UCSD-AML1 (cell line): ENCODE data around the gene PPP6C.
"Not testable (repeated sequence)": the region's sequence is repeated elsewhere in the genome, so short reads cannot be mapped to it uniquely, and the experiment has no call there.

Experiments used
- DNase-seq: peaks from one replicate; lab custom pipeline; 2025; ENCODE audit not compliant: unreplicated experiment; lab: John Stamatoyannopoulos, UW

Gene PPP6C

DNA sequence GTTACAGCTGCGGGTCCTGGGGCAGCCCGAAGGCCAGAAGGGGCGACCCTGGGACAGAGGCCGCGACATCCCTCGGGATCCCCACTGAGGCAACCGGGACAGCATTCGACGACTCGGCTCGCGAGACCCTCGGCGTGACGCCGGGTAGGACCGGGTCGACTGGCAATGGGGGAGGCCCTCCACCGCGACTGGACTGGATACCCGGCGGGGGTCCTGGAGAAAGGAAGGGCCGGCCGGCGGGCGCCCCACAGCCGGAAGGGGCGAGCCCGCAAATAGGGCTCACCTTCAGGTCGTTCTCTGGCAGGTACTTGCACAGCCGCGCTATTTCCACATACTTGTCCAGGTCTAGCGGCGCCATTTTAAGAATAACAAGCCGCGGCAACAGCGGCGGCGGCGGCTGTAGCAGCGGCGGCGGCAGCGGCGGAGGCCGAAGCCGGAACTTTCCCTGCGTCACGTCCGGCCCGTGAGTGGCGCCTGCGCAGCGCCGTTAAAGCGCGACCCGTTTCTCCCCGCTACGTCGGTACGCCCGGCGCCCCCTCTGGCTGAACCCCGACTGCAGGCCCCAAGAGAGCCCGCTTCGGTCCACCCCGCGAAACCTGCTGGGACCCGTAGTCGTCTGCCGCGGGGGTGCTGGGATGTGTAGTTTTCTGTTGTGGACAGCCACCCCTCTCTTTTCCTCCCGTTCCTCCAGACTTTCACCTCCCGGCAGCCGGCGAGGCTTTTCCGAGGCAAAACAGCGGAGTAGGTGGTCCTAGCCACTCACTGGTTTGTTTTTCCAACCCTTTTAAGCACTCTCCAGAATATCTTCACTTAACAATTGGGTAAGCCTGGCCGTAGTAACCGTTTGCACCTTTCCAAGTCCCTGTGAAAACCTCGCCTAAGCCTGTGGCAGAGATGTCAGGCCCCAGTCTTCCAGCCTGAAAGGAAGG is at the start of gene PPP6C:
Gene PPP6C (minus strand): TSS at position 443 of the 929 bp plus-strand sequence. CDS start 85 bp downstream, at position 358.
- peak; percentile 98 for DNase-seq

DNA sequence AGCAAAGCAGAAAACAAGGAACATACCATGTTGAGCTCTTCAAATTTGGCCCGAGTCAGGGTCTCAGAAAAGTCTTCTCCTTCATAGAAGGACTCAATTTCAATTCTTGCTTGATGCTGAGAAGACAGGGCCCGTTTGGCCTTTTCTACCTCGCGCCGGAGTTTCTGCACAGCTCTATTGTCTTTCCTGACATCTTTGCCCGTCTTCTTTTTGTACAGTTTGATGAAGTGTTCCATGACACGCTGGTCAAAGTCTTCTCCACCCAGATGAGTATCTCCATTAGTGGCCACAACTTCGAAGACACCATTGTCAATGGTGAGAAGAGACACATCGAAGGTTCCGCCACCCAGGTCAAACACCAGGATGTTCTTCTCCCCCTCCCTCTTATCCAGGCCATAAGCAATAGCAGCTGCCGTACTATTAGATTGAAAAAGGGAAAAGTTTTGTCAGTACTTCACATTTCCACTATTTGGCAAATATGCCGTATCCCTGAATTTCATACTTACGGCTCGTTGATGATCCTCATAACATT is 49.4 kb upstream of the PPP6C start:
- DNase-seq = no peak

DNA sequence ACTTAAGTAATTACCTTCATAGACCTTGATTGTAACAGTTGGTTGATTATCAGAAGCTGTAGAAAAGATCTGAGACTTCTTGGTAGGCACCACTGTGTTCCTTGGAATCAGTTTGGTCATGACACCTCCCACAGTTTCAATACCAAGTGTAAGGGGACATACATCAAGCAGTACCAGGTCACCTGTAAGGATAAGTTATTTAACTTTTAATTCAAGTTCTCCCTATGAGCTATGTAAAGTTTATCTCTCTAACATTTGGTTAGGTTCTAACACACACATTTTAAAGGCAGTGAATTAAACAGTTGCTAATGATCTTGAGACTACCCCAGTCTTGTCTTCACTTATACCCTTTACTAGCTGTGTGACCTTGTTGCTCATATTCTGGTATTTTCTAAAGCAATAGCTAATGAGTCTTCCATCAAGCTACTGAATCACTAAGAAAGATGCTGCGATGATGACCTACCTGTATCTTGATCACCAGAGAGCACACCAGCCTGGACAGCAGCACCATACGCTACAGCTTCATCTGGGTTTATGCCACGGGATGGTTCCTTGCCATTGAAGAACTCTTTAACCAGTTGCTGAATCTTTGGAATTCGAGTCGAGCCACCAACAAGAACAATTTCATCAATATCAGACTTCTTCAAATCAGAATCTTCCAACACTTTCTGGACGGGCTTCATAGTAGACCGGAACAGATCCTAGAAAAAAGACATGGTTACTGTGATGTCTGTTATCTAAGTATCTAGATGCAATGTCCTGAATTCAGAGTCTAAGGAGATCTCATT is 48.7 kb upstream of the PPP6C start:
- no peak for DNase-seq

DNA sequence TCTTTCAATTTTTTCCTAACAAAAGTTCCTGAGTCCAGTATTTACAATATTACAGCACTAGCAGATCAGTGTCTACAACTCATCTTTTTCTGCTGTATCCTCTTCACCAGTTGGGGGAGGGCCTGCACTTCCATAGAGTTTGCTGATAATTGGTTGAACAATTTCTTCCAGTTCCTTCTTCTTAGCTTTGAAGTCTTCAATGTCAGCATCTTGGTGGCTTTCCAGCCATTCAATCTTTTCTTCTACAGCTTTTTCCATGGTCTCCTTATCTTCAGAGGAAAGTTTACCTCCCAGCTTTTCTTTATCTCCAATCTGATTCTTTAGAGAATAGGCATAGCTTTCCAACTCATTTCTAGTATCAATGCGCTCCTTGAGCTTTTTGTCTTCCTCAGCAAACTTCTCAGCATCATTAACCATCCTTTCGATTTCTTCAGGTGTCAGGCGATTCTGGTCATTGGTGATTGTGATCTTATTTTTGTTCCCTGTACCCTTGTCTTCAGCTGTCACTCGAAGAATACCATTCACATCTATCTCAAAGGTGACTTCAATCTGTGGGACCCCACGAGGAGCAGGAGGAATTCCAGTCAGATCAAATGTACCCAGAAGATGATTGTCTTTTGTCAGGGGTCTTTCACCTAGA is 47.0 kb upstream of the PPP6C start:
- DNase-seq = not testable (repeated sequence)

DNA sequence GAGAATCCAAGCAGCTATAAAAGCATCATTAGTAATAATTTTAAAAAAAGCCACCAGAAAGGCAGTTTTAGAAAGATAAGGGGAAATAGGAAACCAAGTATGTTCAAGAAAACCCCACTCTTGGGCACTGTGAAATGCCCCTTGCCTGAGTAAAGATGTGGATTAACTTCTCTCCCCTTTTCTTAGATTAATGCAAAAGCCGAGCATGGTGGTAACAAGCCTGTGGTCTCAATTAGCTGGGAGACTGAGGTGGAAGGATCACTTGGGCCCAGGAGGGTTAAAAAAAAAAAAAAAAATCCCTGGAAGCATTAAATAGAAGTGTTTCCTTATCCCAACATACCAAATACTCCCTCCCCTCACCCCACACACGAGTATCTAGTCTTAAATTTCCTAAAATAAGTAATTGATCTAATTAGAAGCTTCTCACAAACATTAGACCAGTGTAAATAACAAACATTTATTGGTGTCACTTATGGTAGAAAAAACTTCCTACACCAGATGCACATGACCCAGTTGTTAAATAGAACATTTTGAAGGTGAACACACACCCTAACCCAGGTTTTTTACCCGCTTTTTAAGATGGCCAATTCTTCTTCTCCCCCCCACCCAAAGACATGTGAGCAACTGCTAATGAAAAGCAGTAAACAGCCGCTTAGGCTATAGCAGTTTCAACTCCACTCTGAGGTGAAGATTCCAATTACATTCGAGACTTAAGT is 46.4 kb upstream of the PPP6C start:
- no peak for DNase-seq

DNA sequence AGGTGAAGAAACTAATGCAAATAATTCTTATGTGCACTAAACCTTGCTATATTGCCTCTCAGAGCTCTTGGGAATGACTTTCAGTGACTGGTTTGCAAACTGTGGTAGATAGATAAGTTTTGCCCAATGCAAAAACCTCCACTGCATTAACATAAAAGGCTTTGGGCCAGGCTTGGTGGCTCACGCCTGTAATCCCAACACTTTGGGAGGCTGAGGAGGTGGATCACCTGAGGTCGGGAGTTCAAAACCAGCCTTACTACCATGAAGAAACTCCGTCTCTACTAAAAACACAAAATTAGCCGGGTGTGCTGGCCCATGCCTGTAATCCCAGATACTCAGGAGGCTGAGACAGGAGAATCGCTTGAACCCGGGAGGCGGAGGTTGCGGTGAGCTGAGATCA is 44.5 kb upstream of the PPP6C start:
- not testable (repeated sequence) for DNase-seq

DNA sequence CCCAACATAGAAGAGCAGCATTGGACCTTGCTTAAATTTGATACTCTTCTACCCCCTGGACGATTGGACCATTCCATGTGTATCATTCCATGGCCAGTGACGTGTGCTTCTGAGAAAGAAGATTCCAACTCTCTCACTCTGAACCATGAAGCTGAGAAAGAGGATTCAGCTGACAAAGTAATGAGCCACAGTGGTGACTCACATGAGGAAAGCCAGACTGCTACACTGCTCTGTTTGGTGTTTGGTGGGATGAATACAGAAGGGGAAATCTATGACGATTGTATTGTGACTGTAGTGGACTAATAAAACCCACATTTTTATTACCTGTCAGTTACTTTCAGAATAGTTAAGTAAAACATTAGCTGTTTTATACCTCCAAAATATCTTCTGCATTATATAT is 44.1 kb upstream of the PPP6C start:
- DNase-seq = no peak

DNA sequence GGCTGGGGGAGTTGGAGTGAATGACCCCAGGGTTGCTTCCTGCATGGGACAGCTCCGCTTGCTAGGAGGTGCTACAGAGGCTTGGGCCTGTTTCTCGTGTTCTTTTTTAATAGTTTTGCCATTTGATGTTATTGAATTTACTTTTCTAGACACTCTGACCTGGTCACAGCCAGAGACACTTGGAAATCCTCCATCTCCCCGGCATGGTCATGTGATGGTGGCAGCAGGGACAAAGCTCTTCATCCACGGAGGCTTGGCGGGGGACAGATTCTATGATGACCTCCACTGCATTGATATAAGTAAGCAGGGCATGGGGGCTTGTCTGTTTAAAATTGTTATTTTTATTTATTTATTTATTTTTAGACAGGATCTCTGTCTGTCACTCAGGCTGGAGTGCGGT is 38.2 kb upstream of the PPP6C start:
- DNase-seq = no peak

DNA sequence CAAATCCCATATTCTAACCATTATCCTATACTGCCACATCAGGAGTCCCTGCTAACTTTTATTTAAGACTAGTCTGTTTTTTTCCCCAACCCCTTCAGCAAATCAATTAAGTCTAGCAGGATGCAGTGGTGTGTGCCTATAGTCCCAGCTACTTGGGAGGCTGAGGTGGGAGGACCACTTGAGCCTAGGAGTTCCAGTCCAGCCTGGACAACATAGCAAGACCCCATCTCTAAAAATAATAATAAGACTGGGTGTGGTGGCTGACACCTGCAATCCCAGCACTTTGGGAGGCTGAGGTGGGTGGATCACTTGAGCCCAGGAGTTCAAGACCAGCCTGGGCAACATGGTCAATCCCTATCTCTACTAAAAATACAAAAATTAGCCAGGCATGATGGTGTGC is 35.3 kb upstream of the PPP6C start:
- DNase-seq = not testable (repeated sequence)

DNA sequence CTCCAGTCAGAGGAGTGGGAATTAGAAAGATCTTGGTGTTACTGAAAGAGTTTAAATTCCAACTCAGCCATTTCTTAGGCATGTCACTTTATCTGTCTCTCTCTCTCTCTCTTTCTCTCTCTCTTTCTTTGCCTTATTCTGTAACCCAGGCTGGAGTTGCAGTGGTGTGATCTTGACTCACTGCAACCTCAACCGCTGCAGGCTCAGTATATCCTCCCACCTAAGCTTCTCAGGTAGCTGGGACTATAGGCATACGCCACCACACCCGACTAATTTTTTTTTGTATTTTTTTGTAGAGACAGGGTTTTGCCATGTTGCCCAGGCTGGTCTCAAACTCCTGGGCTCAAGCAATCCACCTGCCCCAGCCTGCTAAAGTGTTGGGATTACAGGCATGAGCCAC is 29.0 kb upstream of the PPP6C start:
- DNase-seq = no peak

DNA sequence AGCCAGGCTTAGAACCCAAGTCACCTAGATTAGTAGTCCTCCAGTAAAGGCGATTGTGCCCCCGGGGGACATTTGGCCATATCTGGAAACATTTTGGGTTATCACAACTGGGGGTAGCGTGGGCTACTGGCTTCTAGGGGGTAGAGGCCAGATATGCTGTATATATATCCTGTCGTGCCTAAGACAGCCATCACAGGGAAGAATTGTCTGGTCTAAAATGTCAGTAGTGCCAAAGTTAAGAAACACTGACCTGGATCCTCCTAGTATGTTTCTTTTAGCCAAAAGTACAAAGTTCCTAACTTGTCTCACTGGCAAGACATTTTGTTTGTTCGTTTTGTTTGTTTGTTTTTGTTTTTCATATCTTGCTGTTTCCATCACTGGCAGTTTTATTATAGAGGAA is 24.6 kb upstream of the PPP6C start:
- DNase-seq = no peak

DNA sequence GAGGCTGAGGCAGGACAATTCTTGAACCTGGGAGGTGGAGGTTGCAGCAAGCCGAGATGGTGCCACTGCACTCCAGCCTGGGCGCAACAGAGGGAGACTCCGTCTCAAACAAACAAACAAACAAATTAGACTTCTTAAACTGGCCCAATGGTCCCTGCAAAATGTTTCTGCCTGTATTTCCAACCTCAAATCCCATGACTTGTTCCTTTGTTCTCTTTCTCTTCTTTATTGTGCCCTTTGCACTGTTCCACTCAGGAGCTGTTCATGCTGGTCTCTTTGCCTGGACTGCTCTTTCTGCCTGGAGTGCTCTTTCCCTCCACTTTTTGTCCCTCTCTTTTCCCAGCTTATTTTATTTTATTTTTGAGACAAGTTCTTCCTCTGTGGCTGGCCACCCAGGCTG is 14.9 kb upstream of the PPP6C start:
- no peak for DNase-seq

DNA sequence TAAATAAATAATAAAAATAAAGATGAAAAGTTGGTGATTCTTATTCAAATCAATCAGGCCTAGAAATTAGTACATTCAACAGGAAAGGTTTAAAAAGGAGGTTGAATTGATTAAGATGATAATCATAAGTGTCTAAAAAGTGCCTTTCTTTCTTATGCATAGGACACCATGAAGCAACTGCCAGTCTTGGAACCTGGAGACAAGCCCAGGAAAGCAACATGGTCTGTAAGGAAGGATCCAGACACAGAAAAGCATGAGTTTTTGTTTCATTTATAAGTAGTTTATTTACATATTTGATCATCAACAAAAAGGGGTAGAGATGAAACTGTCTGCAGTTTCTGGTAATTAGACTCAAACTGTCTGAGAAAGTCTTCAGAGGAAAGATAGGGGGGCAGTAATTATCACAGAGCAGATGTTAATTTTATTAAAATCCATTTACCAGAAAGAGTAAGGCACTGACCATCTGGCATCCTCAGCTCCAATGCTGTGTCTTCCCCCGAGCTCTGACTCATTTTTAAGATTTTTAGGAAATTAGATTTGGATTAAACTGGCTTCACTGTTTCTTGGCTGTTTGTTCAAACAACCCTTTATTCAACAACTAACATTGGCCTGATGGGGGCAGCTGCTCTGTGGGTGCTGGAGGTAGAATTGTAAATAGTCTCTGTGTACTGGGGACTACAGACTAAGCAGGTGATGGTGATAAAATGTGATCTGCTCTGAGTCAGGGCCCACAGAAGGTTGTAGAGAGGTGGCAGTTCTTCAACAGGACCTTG is 13.4 kb upstream of the PPP6C start:
- DNase-seq = no peak

DNA sequence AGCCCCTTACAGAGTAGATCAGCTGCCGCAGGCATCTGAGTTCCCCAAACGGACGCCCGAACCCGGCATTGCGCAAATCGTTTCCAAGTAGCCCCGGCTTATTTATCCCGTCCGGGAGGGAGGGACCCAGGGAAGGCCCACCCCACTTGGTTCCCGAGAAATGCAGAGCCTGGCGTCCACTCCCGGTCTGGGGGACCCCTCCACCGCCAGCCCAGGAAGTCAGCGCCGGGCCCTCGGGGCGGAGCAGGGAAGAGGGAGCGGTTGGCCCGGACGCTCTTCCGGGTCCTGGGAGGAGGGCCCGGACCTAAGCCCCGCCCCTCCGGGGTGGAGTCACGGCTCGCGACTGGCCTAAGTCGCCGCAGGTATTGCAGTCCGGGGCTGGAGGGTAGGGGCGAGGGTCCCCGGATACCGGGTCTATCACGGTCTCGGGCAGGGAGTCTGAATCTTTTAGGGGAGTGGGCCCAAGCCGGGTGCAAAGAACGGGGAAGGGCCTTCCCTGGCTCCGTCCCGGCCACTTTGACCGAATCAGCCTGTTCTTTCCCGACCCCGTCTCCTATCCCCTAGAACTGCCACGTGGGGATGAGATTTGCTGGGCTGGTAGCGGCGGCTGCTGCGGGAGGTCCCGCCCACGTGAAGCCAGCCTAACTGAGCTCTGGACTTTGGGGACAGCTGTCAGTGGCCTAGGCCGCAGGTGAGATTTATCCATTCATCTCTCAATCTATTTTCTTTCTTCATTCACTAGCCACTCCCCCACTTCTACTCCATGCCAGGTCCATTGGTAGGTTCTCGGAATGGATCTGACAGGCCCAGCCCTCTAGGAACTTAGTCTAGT is 10.8 kb upstream of the PPP6C start, which contains the start of gene RABEPK:
Gene RABEPK (plus strand): TSS at position 327 of the 832 bp plus-strand sequence. CDS start 2,472 bp downstream, outside the sequence.
- peak; percentile 95 for DNase-seq

DNA sequence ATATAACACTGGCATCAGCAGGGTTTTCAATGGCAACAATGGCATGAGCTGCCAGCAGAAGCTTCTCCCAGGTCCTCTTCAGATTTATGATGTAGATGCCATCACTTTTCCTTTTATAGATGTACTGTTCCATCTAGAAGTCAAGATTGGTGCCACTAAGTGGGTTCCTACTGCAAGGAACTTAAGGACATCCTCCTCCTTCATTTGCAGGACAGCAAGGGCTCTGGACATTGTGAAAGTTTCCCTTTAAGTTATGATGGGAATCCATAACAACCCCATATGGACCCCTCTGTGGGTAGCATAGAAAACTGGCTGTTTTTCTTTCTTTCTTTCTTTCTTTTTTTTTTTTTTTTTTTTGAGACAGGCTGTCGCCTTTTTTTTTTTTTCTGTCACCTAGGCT is 6.0 kb upstream of the PPP6C start:
- DNase-seq = not testable (repeated sequence)

DNA sequence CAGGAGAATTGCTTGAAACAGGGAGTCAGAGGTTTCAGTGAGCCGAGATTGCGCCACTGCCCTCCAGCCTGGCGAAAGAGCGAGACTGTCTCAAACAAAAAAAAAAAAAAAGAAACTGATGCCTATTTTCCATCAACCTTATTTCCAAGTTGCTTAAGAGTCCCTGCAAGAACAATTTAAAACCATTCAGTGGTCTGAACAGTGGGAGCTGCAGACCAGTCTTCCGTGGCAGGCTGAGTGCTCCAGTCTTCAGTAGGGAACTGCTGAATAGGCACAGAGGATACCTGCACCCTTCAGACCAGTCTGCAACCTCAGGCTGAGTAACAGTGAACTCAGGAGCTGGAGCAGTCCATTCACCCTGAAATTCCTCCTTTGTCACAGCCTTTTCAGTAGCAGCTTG is 4.9 kb upstream of the PPP6C start:
- not testable (repeated sequence) for DNase-seq

DNA sequence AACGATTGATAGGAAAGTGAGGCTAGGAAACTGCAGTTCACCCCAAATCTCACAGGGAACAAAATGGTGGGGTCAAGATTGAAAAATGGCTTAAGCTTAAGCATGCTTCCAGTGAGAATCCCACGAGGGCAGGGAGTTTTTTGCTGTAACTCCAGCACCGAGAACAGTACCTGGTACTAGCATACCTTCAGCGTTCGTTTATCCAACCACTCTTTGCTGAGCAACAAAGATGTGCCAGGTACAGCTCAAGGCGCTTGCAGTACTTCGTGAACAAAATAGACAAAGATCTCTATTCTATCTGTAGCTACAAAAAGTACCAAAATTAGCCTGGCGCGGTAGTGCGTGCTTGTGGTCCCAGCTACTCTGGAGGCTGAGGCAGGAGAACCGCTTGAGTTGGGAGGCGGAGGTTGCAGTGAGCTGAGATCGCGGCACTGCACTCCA is 778 bp upstream of the PPP6C start:
- no peak for DNase-seq

DNA sequence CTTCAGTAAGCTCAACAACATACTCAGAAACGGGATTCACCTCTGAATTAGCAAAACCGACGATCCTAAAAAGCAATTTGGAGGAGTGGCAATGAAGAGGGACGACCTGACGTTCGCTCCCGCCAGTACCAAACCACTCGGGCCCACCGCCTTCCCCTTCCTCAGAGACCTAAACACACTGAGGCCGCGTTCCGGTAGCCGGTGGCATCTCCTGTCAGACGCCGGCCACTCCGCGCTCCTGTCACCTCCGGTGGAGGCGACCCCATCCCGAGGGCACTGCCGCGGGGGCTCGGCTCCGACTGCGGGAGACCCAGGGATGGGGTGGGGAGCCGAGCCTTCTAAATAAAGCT is 617 bp downstream of the PPP6C start:
- DNase-seq = peak; percentile 51

DNA sequence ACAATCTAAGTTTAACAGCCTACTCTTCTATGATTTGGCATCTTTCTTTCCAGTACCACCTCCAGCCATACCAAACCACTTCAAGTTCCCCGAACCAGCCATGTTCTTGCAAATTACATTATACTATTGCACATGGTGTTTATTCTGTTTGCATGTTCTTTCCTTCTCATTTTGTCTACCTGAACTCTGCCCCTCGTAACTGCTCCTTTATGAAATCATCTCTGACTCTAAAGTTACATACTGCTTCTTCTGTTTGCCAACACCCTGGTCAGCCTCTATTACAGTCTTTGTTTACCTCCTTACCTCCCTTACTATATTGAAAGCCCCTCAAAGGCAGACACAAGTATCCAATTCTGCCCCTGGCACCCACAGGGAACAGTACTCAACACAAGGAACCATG is 6.0 kb downstream of the PPP6C start:
- DNase-seq = no peak
